GM20000 (cell line): ENCODE data around the gene GPR12.

Source experiments
- DNase-seq: peaks from one replicate; pipeline ENCODE4 v3.0.0; 2012; ENCODE audit warnings: low spot score
- CTCF ChIP-seq: IDR thresholded peaks from 2 replicates; pipeline ENCODE4 v1.5.1; 2012; ENCODE audit warnings: mild to moderate bottlenecking, control low read depth; ENCODE audit errors: extremely low read depth, missing control alignments

GPR12 gene

GRCh38 chr13:26760832-26761582 is 421 bp upstream of the GPR12 start:
- TF ChIP-seq CTCF: no peak
- peak; percentile 31 for DNase-seq

DNA sequence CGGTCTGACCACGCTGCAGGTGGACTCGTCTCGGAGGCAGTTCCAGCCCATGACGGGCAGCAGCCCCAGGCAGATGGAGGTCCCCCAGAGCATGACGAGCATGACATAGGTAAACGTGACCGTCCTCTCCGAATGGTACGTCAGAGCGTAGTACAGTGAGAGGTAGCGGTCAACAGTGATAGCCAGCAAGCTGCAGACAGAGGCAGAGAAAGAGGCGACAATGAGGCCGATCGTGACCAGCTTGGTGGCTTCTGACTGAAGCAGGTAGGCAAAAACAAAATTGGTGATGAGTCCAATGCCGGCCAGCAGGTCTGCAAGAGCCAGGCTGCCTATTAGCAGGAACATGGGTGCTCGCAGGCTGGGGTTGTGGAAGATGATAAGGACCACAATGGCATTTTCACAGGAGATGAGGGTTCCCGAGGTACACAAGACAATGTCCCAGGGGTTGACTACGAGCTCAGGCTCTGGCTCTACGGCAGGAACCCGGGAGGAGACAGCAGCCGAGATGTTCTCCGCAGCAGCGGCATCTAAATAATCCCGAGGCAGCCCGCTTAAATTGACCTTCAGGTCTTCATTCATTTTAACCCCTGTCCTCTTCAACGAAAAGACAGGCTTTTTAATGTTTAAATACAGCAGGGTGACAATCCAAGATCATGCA is 1.2 kb downstream of the GPR12 start:
- TF ChIP-seq CTCF: no peak
- no peak for DNase-seq

DNA sequence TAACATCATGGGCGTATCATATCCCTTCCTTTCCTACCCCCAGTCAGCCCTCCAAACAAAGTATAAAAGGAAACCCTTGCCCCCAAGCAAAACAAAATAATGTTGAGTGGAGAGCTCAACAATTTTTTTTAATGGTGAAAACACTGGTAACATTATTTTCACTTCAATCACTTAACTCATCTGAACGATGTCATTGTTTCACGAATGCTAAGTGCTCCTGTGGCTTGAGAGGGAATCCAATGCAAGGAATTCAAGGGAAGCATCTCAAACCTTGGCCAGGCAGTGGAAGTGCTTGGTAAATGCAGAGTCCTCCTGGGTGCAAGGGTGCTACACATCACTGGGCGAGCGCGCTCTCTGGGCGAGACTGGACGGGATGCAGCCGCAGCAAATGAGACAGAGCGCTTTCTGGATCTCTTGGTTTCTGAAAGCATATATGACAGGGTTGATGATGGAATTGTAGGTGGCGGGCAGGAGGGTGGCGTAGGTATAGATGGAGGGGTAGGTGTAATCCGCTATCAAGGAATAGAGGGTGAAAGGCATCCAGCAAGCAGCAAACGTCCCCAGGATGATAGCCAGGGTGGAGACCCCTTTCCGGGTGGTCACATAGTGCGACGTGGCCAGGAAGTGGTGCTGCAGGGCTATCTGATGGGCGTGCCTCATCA is 2.0 kb downstream of the GPR12 start:
- no peak for TF ChIP-seq CTCF
- no peak for DNase-seq

DNA sequence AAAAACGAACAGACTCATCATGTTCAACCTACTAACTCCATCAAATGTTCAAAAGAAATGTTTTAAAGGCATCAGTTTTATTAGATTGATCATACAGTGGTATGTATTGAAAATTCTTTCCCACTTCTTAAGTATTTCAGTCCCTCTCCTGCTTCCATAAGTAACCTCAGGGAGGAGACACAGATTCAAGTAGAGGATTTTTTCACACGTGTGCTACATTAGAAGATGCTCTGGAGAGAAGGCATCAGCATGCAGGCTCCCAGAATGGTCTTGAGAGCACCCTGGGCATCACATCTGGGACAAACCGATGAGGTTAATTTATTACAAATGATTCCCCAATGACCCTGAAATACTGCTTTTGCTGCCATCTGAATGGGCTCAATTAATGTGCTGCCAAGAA is 3.6 kb downstream of the GPR12 start:
- DNase-seq: no peak
- no peak for TF ChIP-seq CTCF

GRCh38 chr13:26752671-26753070 is 7.9 kb downstream of the GPR12 start:
- no peak for DNase-seq
- TF ChIP-seq CTCF: no peak

- TF ChIP-seq CTCF: no peak
- no peak for DNase-seq
Observed at GRCh38 chr13:26749905-26750304, 10.7 kb downstream of the GPR12 start.

- TF ChIP-seq CTCF: no peak
Observed at GRCh38 chr13:26749285-26749684, 11.3 kb downstream of the GPR12 start.

More at GRCh38 chr13:26749285-26749684, 11.3 kb downstream of the GPR12 start:
- no peak for DNase-seq
